ENCODE results near the gene PCBP3.

DNA sequence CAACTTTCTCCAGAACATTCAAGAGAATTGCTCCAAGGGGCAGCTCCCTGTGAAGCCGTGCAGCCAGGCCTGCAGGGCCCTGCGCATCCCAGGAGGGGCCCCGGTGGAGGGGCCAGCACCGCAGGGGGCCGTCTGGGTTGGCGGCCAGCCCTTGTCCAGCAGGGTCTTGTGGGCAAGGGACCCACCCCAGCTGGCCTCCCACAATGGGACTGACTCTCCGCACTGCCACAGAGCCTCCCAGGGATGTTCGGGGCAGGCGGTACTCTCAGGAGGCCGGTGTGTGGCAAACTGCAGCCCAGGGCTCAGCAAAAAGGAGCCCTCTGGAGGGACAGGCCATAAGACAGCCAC, 269.9 kb downstream of the PCBP3 start:
- TF ChIP-seq GATA2 (IDR thresholded peaks at IDR 0.05; ENCODE audit: low read depth, low read length) (no peak), GATA3 (IDR thresholded peaks at IDR 0.05; ENCODE audit: low read depth, low read length) (no peak)
